GM19463 (cell line): ENCODE data around the gene RBM12.

Experiments
- ATAC-seq: cut with Tn5 transposase; IDR thresholded peaks from one replicate; pipeline ENCODE4 v1.9.1; 2021; ENCODE audit warnings: mild to moderate bottlenecking, moderate library complexity; ENCODE audit not compliant: unreplicated experiment

RBM12 gene

DNA sequence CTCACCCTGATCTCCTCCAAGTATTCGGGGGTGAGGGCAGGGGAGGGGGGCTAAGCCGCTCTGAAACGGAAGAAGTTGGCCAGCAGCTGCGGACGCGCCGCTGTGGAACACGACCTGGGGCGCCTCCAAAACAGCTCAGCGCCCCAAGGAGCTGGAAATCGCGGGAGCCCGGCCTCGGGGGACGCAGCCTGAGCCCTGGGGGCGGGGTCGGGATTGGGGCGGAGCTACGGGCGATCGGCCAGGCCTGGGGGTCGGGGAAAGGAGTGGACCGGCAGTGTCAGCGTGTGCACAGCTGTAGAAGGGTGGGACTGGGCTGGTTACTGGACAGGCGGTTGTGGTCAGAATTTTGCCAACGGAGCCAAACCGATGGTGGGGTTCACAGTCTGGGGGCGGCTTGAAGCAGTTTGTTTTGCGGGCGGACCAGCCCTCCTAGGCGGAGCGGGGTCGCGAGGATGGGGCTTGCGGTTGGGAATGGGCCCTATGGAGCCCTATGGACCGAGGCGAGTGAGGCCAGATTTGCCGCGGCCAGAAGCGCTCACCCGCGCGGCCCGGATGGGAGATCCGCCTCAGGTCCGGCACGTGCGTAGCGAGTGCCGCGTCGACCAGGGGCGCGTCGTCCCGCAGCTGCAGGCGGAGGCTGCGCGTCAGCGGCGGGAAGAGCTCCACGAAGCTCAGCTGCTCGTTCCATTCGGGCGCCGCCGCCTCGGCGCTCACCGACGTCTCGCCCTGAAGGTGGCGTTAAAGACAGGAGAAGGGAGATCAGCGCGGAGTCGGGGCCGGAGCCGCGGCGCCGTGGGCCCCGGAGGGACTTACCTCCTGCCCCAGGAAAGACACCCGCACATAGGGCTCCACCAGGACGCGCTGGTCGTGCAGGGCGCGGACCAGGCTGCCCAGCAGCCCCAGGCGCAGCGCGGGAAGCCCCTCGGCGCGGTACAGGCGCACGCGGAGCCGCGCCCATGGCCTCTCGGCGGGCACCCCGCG is 63.4 kb downstream of the RBM12 start:
- ATAC-seq, result no peak

DNA sequence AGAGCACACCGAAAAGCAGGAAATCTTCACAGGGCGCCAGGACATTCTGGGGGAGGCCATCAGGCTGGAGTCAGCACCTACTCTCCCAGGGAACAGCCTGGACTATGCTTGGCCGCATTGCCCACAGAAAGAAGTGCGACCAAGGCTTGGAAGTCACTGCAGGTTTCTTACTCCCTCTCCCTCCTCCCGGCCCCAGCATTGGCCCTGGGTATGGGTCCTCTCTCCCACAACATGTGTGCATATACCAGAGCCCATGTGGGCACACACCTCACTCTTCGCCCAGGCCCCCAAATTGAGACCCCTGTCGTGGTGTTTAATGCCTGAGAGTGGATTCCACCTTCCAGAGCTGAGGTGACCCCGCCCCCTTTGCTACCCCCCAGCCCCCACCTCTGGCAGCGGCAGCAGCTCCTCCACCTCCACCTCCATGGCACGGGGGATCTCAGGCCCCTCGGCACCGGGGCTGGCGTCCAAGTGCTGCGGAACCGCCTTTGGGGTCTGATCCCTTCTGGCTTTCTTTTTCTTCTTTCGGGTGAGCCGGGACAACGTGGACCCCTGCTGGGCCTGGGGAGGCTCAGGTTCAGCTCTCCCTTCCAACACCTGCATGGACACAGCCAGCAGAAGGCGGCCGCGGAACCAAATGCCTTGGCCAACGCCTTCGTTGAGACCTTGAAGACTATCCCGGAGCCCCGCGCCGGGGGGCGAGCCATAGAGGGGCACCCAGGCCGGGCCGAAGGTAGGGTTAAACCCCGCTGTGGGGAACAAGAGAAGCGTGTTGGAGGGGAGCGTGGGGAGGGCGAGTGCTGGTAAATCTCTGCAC is 64.3 kb downstream of the RBM12 start:
- no peak for ATAC-seq

DNA sequence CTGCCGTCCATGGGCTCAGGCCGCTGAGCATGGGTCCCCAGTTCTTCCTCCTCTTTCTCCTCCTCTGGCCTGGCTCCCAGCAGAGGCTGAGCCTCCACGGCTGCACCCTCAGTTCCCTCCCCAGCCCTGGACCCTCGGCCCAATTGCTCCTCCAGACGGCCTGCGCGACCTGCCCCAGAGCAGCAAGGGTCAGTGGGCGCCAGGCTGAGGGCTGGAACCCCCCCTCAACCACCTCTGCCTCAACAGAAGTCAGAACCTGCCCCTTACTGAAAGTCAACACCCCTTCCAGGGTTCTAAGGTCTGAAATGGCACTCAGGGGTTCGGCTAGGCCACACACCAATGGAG is 65.0 kb downstream of the RBM12 start:
- ATAC-seq, result no peak
